Epithelial cell of proximal tubule (primary cell): ENCODE data around the gene RPTOR. TPM values are rescaled to one million over a fixed set of nuclear protein-coding genes. Genes with fewer than 3 reads are reported as not detected.

Source experiments
- DNase-seq: peaks from one replicate; pipeline ENCODE4 v3.0.0-alpha.2; 2011; ENCODE audit warnings: low read depth
- H3K4me3 ChIP-seq: 2 replicates; pipeline ENCODE4 v1.5.1; 2011; ENCODE audit warnings: low read depth, mild to moderate bottlenecking, low read length
- total RNA-seq: library from RNA; depleted of rRNA; stranded (reverse); fragments of >200 nt; gene quantifications from 2 replicates; pipeline ENCODE4 v1.2.3, GENCODE V29; 2015
- TF ChIP-seq, protein P1 (sequence below): conservative IDR thresholded peaks from 2 replicates; pipeline ENCODE4 v1.5.1; 2012; ENCODE audit warnings: low read depth, mild to moderate bottlenecking, low read length

The RPTOR gene
- total RNA-seq, 1 donor from 2014 or later, result 24.4 TPM

DNA sequence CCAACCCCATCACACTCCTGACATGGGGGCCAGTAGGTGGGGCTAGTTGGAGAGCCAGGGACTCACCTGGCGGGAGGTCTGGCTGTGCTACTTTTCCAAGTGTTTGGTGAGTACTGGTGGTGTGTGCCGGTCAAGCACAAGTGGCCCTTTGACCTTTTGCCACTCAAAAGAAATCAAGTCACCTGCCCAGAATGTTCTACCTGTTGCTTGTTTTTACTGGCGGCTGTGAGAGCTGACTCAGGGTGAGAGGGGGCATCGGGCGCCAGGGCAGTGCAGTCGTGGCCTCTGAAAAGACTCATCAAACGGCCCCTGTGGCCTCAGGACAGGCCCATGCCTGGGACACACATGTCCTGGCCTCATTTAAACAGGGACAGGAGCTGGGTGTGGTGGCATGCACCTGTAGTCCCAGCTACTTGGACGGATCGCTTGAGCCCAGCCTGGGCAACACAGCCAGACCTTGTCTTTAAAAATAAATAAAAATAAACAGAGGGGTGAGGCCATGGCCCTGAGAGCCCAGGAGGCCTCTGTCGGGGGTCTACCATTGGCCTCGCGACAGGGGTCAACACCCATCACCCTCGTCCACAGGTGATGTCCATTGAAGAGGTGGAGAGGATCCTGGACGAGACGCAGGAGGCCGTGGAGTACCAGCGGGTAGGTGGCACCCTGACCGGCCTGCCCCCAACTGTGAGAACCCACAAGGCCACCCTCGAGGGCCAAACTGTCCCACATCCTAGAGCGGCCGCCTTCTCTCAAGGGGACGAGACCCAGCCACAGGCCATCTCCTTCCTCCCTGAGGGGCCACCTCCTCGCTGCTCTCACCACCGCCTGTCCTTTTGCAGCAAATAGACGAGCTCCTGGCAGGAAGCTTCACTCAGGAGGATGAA, 452.0 kb downstream of the RPTOR start:
- TF ChIP-seq, protein P1, sequence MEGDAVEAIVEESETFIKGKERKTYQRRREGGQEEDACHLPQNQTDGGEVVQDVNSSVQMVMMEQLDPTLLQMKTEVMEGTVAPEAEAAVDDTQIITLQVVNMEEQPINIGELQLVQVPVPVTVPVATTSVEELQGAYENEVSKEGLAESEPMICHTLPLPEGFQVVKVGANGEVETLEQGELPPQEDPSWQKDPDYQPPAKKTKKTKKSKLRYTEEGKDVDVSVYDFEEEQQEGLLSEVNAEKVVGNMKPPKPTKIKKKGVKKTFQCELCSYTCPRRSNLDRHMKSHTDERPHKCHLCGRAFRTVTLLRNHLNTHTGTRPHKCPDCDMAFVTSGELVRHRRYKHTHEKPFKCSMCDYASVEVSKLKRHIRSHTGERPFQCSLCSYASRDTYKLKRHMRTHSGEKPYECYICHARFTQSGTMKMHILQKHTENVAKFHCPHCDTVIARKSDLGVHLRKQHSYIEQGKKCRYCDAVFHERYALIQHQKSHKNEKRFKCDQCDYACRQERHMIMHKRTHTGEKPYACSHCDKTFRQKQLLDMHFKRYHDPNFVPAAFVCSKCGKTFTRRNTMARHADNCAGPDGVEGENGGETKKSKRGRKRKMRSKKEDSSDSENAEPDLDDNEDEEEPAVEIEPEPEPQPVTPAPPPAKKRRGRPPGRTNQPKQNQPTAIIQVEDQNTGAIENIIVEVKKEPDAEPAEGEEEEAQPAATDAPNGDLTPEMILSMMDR, result no peak
- DNase-seq, result no peak
- no peak overlapping the region for H3K4me3 ChIP-seq

DNA sequence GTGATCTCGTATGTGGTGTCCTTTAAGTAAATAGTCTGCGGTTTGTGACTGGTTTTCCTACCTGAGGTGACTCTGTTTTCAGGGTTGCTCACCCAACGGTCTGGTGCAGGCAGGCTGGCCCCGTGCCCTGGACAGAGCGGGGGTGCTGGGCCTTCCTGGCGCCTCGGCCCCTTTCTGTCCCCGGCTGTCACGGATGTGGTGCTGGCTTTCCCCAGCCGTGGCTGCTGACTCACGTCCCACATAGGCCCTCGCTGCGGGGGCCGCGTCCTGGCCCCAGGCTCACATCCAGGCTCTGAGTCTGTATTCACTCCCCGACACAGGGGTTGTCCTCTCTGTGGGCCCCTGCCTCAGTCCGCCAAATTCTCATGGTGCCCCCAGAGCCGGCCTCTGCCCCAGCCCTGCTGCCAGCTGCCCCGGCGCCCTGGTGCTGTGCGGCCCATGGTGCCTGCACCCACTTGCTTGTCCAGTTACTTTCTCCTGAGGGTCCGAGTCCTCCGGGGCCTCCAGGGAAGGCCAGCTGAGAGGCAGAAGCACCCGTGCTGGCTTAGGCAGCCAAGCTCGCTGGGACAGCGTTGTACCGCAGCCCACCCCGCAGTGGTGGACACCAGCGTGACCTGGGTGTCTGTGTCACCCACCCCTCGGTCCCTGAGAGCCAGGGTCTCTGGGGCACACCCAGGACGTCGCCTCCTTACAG, 452.9 kb downstream of the RPTOR start:
- no peak for DNase-seq
- no peak overlapping the region for H3K4me3 ChIP-seq
- TF ChIP-seq, protein P1, result no peak

DNA sequence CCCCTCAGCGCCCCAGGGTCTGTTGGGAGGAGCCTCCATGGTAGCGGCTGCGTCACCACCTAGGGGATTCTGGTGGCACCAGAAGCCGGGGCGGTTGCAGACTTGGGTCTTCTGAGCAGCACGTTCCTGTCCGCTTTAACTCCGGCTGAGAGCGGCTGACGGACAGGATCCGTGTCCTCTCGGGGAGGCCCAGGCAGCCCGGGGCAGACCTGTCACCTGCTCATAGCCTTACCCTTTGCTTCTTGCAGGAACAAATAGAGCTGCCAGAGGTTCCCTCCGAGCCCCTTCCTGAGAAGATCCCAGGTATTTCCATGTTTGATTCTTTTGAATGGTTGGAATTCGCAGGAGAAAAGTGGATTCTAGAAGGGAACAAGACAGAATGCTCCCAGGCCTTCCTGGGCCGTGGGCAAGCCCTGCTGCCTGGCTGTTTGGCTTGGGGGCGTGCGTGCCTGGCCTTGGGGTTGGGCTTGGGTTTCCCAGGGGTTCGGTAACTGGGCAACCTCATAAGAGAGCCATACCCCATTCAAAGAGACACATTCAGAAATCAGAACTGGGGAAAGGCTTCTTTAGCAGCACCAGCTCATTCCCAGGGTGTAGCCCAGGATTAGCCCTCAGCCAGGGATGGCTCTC, 453.6 kb downstream of the RPTOR start:
- TF ChIP-seq, protein P1, result no peak
- H3K4me3 ChIP-seq, result no peak overlapping the region
- no peak for DNase-seq

DNA sequence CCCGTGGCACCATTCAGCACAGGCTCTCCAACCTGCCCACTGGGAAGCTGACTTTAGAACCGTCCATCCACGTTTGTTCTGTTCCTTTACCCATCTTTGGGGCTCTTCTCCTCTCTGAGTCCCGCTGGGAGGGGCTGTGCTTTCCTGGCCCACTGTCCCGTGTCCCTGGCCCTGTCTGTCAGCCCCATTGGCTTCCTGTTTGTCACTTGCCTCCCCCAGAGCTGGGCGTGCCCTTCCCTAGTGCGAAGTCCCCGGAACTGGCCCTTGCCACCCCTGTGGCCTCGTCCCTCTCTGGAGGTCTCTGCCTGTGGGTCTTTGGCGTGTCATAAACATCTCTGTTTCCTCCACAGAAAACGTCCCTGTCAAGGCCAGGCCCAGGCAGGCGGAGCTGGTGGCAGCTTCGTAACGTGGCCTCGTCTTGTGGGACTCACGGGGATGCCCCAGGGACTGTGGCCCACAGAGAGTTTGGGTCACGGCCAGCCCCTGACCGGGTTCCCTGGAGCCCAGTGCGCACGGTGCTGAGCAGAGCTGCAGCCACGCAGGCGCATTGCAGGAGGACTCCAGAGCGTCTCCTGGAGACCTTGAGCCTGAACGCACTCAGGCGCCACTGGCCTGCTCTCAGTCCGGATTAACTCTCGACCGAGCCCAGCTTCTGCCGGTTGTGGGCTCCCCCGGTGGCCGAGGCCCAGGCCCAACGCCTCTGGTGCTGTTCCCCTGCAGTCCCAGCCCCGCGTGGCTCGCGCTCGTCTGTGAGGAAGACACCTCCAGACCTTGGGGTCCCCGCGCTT, 454.3 kb downstream of the RPTOR start:
- no peak for DNase-seq
- no peak overlapping the region for H3K4me3 ChIP-seq
- TF ChIP-seq, protein P1, result no peak

DNA sequence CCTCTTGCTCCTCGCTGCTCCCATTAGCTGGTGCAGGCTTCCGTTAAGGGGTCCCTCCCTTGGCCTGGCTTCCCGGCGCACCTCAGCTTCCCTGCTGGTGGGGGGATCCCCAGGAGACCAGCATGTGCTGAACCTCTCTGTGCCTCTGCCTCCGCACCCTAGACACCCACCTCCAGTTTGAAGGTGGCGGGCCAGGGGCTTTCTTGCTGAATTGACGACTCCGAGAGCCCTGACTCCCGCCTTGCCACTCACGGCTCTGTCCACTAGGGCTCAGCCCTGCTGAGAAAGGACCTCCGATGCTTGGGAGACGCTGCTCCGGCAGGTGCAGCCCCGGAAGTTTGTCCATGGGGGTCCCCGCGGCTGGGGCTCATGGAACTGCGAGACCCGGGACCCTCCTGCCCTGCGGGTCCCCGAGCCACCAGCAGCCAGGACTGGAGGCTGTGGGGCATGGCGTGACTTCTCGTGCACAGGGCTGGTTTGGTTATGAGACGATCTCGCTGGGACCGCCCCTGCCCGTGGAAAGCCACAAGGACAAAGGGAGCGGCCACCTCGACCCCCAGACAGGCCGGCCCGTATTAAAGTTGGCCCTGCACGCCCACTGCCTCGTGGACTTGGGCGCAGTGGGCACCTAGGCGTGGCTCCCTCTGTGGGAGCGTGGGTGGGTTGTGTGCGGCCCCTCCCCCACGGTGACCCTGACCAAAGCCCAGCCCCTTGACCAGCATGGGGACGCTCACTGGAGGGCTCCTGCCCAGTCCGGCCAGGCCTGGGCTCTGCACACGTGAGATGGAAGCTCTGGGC, 455.1 kb downstream of the RPTOR start:
- no peak for DNase-seq
- TF ChIP-seq, protein P1, result no peak
- H3K4me3 ChIP-seq, result no peak overlapping the region

DNA sequence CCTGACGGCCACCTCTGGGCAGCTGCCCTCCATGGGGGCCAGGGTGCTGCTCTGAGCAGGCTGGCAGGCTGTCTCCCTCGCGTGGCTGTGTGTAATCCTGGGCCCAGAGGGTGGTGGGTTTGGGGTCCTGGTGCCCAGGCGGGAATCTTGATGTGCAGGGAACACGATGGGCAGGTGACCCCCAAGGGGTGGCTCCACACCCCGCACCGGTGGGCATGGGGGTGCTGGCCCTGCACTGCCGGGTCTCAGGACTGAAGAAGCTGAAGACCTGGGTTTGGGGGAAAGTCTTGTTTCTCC, 455.6 kb downstream of the RPTOR start:
- H3K4me3 ChIP-seq, result no peak overlapping the region
- no peak for DNase-seq
- TF ChIP-seq, protein P1, result no peak
